Activated naive CD8-positive, alpha-beta T cell treated with anti-CD3 and anti-CD28 coated beads, Interleukin-2, amount 10 ng/mL, durations not matched to agents 7 days and 5 days (primary cell): Measurements from ENCODE around the gene TRIM29. TPM values are rescaled to one million over a fixed set of nuclear protein-coding genes. Genes with fewer than 3 reads are reported as not detected.

ENCODE experiments used
- ATAC-seq: fragments of 150-1000 bp; cut with Tn5 transposase; one replicate; pipeline ENCODE4 v1.10.0; 2021; ENCODE audit warnings: low read depth, moderate library complexity
- POLR2A ChIA-PET: fragments of 350-600 bp; sonication (Branson Sonifier 250); formaldehyde crosslinking; loops from one replicate; lab custom pipeline; 2021; ENCODE audit warnings: antibody characterized with exemption; lab: Charles Lee
- DNase-seq: peaks from one replicate; pipeline ENCODE4 v3.0.0; 2021
- H3K27ac Mint-ChIP-seq: one replicate; pipeline ENCODE4 v1.8.0; 2022; ENCODE audit warnings: mild to moderate bottlenecking, mixed read lengths
- H3K27me3 Mint-ChIP-seq: one replicate; pipeline ENCODE4 v1.8.0; 2022; ENCODE audit warnings: mild to moderate bottlenecking, moderate library complexity, mixed read lengths
- H3K36me3 Mint-ChIP-seq: one replicate; pipeline ENCODE4 v1.8.0; 2021; ENCODE audit warnings: mild to moderate bottlenecking, mixed read lengths
- H3K4me1 Mint-ChIP-seq: one replicate; pipeline ENCODE4 v1.8.0; 2021; ENCODE audit warnings: mixed read lengths
- H3K4me3 Mint-ChIP-seq: one replicate; pipeline ENCODE4 v1.8.0; 2022; ENCODE audit warnings: mild to moderate bottlenecking, moderate library complexity, mixed read lengths
- H3K9me3 Mint-ChIP-seq: one replicate; pipeline ENCODE4 v1.8.0; 2021; ENCODE audit warnings: mixed read lengths
- total RNA-seq, 2 experiments: library from RNA; stranded (reverse); gene quantifications; one replicate each; pipeline ENCODE4 v1.2.3, GENCODE V29; 2021

The TRIM29 gene
- total RNA-seq, 2 experiments from 2014 or later, result not detected

DNA sequence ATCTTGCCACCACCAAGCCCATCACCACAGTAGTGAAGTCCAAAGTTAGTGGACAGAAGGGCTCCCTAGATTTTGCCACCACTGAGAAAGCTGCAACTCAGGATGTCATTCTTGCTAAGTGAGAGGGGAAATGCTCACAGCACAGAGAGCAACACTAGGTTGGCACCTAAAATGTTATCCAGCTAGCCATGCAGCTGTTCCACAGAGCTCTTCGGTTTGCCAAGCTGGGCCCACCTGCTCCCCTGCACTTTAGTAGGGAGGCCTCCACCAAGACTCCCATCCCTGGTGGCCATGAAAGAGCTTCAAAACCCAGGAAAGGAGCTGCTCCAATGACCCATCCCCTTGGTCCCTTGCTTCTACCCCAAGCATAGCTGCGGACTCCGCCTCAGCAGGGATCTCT is 63.8 kb downstream of the TRIM29 start:
- peaks cover 14% of the 10 kb centered on the region for H3K27me3 Mint-ChIP-seq
- H3K27ac Mint-ChIP-seq, result no peak overlapping the region
- ATAC-seq (no peak), DNase-seq (no peak)
- no peaks in the 10 kb centered on the region for H3K9me3 Mint-ChIP-seq
- no peak overlapping the region for H3K4me3 Mint-ChIP-seq
- no peaks in the 10 kb centered on the region for H3K36me3 Mint-ChIP-seq
- H3K4me1 Mint-ChIP-seq, result no peaks in the 10 kb centered on the region
- POLR2A ChIA-PET, result no interaction called here

- Mint-ChIP-seq H3K9me3 (no peaks in the 10 kb centered on the region), H3K36me3 (no peaks in the 10 kb centered on the region), H3K4me3 (no peak overlapping the region), H3K27me3 (peaks cover 23% of the 10 kb centered on the region), H3K27ac (no peak overlapping the region), H3K4me1 (no peaks in the 10 kb centered on the region)
- DNase-seq, result no peak
- ATAC-seq, result no peak
- POLR2A ChIA-PET, result no interaction called here
Observed at GRCh38 chr11:120073196-120073595, 64.7 kb downstream of the TRIM29 start.

DNA sequence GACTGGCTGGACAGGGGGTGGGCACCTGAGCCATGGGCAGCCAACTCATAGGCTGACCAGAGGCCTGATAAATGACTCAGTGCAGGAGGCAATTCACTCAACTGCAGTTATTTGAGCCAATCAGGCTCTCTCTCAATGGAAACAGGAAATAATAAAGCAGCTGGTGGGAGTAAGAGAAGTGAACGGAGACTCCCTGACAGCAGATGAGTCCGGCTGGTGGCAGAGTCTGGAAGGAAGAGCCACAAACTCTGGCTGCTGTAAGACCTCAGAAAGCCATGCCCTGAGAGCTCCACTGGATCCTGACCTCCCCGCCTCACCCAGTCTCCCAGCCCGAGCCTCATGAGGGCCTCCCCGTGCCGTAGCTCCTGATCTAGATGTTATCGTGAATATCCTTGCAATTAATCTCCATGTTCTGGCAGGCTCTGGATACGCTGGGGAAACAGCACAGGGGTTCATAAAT is 69.8 kb downstream of the TRIM29 start:
- no peaks in the 10 kb centered on the region for H3K4me1 Mint-ChIP-seq
- no peak overlapping the region for H3K4me3 Mint-ChIP-seq
- H3K36me3 Mint-ChIP-seq, result no peaks in the 10 kb centered on the region
- no peak overlapping the region for H3K27ac Mint-ChIP-seq
- peaks cover 20% of the 10 kb centered on the region for H3K27me3 Mint-ChIP-seq
- H3K9me3 Mint-ChIP-seq, result no peaks in the 10 kb centered on the region
- DNase-seq (no peak), ATAC-seq (no peak)
- POLR2A ChIA-PET, result no interaction called here

DNA sequence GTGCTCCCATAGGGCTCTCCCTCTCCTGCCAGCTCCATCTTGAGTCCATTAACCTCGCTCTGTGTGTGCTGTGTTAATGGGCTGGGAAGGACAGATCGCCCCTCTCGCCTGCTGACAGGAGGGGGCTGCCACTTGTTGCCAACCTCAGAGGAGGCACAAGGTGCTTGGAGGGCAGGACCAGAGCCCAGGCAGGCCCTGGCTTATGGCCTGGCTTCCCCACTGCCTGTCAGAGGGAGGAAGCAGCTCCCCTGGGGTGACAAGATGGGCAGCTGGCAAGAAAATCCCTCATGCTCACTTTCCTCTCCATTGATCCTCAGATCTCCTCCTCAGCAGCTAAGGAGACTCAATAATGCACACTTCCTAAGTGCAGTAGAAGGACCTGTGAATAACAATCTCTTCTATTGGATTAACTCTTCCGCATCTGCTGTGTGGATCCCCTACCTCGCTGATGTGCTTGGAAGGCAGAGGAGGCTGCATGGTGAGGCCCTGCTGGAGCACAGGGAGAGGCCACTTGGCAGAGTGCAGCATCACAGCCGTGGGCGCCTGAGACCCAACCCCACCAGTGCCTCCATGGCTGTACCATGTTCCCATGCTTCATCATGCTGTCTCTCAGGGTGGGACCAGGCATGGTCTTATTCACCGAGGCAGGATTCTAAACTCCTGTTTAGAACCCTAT is 70.3 kb downstream of the TRIM29 start:
- ATAC-seq, result no peak
- no peaks in the 10 kb centered on the region for H3K36me3 Mint-ChIP-seq
- peaks cover 20% of the 10 kb centered on the region for H3K27me3 Mint-ChIP-seq
- no peak overlapping the region for H3K27ac Mint-ChIP-seq
- POLR2A ChIA-PET, result no interaction called here
- DNase-seq, result no peak
- no peaks in the 10 kb centered on the region for H3K4me1 Mint-ChIP-seq
- H3K9me3 Mint-ChIP-seq, result no peaks in the 10 kb centered on the region
- no peak overlapping the region for H3K4me3 Mint-ChIP-seq

- no peaks in the 10 kb centered on the region for H3K9me3 Mint-ChIP-seq
- ATAC-seq, result no peak
- POLR2A ChIA-PET, result no interaction called here
- no peaks in the 10 kb centered on the region for H3K4me1 Mint-ChIP-seq
- H3K27ac Mint-ChIP-seq, result no peak overlapping the region
- peaks cover 20% of the 10 kb centered on the region for H3K27me3 Mint-ChIP-seq
- H3K36me3 Mint-ChIP-seq, result no peaks in the 10 kb centered on the region
- no peak overlapping the region for H3K4me3 Mint-ChIP-seq
- no peak for DNase-seq
Observed at GRCh38 chr11:120066738-120067437, 71.0 kb downstream of the TRIM29 start.

GRCh38 chr11:120065876-120066275 is 72.0 kb downstream of the TRIM29 start:
- ATAC-seq (no peak), DNase-seq (no peak)
- Mint-ChIP-seq H3K4me3 (no peak overlapping the region), H3K9me3 (no peaks in the 10 kb centered on the region), H3K4me1 (no peaks in the 10 kb centered on the region), H3K27me3 (peaks cover 16% of the 10 kb centered on the region), H3K36me3 (no peaks in the 10 kb centered on the region), H3K27ac (no peak overlapping the region)
- POLR2A ChIA-PET, result no interaction called here

- ATAC-seq (no peak), DNase-seq (no peak)
- POLR2A ChIA-PET, result no interaction called here
- Mint-ChIP-seq H3K27ac (no peak overlapping the region), H3K4me1 (no peaks in the 10 kb centered on the region), H3K9me3 (no peaks in the 10 kb centered on the region), H3K27me3 (peaks cover 15% of the 10 kb centered on the region), H3K36me3 (no peaks in the 10 kb centered on the region), H3K4me3 (no peak overlapping the region)
Observed at GRCh38 chr11:120065176-120065575, 72.7 kb downstream of the TRIM29 start.

- DNase-seq (no peak), ATAC-seq (no peak)
- Mint-ChIP-seq H3K4me3 (no peak overlapping the region), H3K27ac (no peak overlapping the region), H3K4me1 (no peaks in the 10 kb centered on the region), H3K27me3 (peaks cover 13% of the 10 kb centered on the region), H3K9me3 (no peaks in the 10 kb centered on the region), H3K36me3 (no peaks in the 10 kb centered on the region)
- POLR2A ChIA-PET, result no interaction called here
Observed at GRCh38 chr11:120064341-120064740, 73.6 kb downstream of the TRIM29 start.

GRCh38 chr11:120063686-120064340 is 74.1 kb downstream of the TRIM29 start:
- POLR2A ChIA-PET, result no interaction called here
- H3K36me3 Mint-ChIP-seq, result no peaks in the 10 kb centered on the region
- no peak for ATAC-seq
- H3K27me3 Mint-ChIP-seq, result peaks cover 9% of the 10 kb centered on the region
- no peak for DNase-seq
- H3K9me3 Mint-ChIP-seq, result no peaks in the 10 kb centered on the region
- no peaks in the 10 kb centered on the region for H3K4me1 Mint-ChIP-seq
- H3K4me3 Mint-ChIP-seq, result no peak overlapping the region
- H3K27ac Mint-ChIP-seq, result no peak overlapping the region

DNA sequence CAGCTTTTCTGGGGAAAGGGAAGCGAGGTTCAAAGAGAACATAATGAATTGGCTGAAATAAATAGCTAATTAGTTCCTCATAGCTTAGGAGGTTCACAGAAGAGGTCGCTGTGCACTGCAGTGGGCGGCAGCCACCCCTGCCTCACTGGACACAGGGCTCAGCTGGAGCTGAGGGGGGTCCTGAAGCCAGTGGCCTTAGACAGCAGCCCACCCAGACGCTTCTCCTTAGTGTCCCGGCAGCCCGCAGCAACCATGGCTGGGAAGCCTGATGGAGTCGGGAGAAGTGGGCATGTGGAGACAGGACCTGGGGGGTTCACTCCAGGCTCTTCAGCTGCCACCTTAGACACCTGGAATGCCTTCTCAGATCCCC is 75.4 kb downstream of the TRIM29 start:
- POLR2A ChIA-PET, result no interaction called here
- DNase-seq (no peak), ATAC-seq (no peak)
- H3K27me3 Mint-ChIP-seq, result peaks cover under 1% of the 10 kb centered on the region
- H3K27ac Mint-ChIP-seq, result no peak overlapping the region
- no peaks in the 10 kb centered on the region for H3K36me3 Mint-ChIP-seq
- no peaks in the 10 kb centered on the region for H3K4me1 Mint-ChIP-seq
- H3K4me3 Mint-ChIP-seq, result no peak overlapping the region
- no peaks in the 10 kb centered on the region for H3K9me3 Mint-ChIP-seq

DNA sequence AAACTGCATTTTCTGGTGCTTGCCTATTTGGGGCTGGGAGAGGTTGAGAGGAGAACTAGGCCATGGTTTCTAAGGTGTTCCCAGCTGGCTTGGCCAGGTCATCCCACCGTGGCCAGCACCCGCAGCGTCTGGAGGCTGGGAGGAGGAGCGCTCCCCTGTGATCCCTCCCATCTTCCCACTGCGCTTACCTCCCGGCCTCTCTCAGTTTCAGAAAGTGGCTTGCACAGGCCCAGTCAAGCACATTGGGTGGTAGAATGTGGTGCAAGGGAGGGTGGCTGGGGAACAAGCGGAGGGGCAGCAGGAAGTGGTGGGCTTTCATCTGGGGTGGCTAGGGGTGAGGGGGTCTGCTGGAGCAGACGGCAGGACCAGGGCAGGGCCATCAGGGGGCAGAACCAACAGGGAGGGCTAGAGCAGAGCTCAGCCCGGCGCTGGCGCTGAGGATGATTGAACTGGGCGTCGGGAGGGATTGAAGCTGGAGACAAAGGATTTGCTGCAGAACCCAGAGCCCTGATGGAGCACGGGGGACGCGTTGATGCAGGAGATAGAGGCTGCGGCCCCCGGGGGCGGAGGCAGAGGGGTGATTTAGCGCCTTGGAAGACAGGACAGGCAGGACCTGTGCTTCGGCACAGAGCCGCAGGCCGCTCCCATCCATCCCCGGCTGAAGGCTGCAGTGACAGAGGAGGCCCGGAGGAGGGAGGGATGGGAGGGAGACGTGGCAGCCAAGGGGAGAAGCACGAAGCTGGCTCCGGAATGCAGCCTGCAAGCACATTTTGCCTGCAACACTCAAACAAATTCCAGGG is 76.0 kb downstream of the TRIM29 start:
- H3K4me1 Mint-ChIP-seq, result no peaks in the 10 kb centered on the region
- no peak overlapping the region for H3K4me3 Mint-ChIP-seq
- ATAC-seq (no peak), DNase-seq (no peak)
- no peaks in the 10 kb centered on the region for H3K27me3 Mint-ChIP-seq
- no peak overlapping the region for H3K27ac Mint-ChIP-seq
- POLR2A ChIA-PET, result no interaction called here
- H3K9me3 Mint-ChIP-seq, result no peaks in the 10 kb centered on the region
- H3K36me3 Mint-ChIP-seq, result no peaks in the 10 kb centered on the region
